ENCODE results near the gene GUCY2C.
"Not testable (repeated sequence)": the region's sequence is repeated elsewhere in the genome, so short reads cannot be mapped to it uniquely, and the experiment has no call there.

The GUCY2C gene

DNA sequence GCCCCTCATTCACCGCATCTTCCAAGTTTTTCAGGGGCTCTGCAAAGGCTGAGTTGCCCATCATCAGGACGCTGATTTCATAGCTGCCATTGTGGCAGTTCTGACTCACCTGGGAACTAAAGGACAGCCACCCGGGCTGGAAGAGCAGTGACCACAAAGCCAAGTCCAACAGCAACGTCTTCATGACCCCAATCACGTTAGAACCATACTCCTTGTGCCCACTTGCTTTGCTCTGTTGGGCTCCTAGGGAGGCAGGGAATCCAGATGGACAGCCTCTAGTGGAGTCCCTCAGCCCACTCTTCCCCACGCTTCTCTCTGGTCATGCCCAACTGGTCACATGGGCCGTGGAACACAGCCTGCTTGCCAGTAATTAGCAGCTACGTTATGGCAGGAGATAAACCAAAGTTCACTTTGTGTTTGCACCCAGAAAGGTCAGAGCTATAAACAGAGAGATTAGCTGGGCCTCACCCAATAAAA, at the start of gene GUCY2C:
Gene GUCY2C (minus strand): TSS at position 335 of the 477 bp plus-strand sequence. CDS start 151 bp downstream, at position 184.
- no peak within 1 kb of the TSS for H3K27ac ChIP-seq (ENCODE audit: low read length)
- H3K9ac ChIP-seq (ENCODE audit: low read depth, low read length): no peak within 1 kb of the TSS
- no peak within 1 kb of the TSS for H3K4me3 ChIP-seq (ENCODE audit: low read depth in 1 of 2, low read length in 2 of 2)
- peaks cover 12% of the 10 kb centered on the region for H3K27me3 ChIP-seq (ENCODE audit: insufficient read depth, low read length, poor library complexity)
- no peaks in the 10 kb centered on the region for H3K36me3 ChIP-seq (ENCODE audit: insufficient read depth, low read length)
- no peak for DNase-seq
- H2AFZ ChIP-seq (ENCODE audit: low read depth, low read length): no peak within 1 kb of the TSS
- no peaks in the 10 kb centered on the region for H3K4me1 ChIP-seq (ENCODE audit: insufficient read depth, low read length)
- TF ChIP-seq, protein P1, sequence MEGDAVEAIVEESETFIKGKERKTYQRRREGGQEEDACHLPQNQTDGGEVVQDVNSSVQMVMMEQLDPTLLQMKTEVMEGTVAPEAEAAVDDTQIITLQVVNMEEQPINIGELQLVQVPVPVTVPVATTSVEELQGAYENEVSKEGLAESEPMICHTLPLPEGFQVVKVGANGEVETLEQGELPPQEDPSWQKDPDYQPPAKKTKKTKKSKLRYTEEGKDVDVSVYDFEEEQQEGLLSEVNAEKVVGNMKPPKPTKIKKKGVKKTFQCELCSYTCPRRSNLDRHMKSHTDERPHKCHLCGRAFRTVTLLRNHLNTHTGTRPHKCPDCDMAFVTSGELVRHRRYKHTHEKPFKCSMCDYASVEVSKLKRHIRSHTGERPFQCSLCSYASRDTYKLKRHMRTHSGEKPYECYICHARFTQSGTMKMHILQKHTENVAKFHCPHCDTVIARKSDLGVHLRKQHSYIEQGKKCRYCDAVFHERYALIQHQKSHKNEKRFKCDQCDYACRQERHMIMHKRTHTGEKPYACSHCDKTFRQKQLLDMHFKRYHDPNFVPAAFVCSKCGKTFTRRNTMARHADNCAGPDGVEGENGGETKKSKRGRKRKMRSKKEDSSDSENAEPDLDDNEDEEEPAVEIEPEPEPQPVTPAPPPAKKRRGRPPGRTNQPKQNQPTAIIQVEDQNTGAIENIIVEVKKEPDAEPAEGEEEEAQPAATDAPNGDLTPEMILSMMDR (IDR thresholded peaks at IDR 0.05; ENCODE audit: borderline replicate concordance, extremely low read depth, low read length, poor library complexity, severe bottlenecking): no peak
- TF ChIP-seq EZH2 (IDR thresholded peaks at IDR 0.05; ENCODE audit: borderline replicate concordance, low read depth, low read length, severe bottlenecking): no peak
- H3K79me2 ChIP-seq (ENCODE audit: insufficient read depth, low read length): no peaks in the 10 kb centered on the region
- H4K20me1 ChIP-seq (ENCODE audit: insufficient read depth, low read length): no peaks in the 10 kb centered on the region
- H3K4me2 ChIP-seq (ENCODE audit: insufficient read depth, low read length): no peak within 1 kb of the TSS
- no peak for ATAC-seq (ENCODE audit: insufficient read depth, low read depth)
- no peaks in the 10 kb centered on the region for H3K9me3 ChIP-seq (ENCODE audit: insufficient read depth, low read length, severe bottlenecking)

DNA sequence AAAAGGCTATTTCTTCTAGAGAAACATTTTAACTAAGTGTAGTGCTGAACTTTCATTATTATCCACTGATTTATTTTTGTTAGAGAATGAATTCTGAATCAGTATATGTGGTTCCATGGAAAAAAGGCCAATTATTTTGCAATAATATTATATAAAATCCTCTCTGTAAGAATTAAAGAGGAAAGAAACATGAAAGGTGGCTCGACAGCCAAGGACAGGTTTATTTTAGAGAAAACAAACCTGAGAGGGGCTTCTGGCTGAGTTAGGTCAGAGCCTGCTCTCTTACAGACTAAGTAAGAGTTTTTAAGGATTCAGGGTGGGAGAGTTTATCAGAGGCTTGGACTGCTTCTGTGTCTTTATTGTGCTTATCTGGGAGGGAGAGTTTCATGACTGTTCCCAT, 46.7 kb upstream of the GUCY2C start:
- Histone ChIP-seq H3K27me3 (ENCODE audit: insufficient read depth, low read length, poor library complexity) (peaks cover 2% of the 10 kb centered on the region), H3K9me3 (ENCODE audit: insufficient read depth, low read length, severe bottlenecking) (no peaks in the 10 kb centered on the region), H2AFZ (ENCODE audit: low read depth, low read length) (no peak overlapping the region), H3K4me1 (ENCODE audit: insufficient read depth, low read length) (no peaks in the 10 kb centered on the region), H4K20me1 (ENCODE audit: insufficient read depth, low read length) (no peaks in the 10 kb centered on the region), H3K36me3 (ENCODE audit: insufficient read depth, low read length) (no peaks in the 10 kb centered on the region), H3K27ac (ENCODE audit: low read length) (no peak overlapping the region), H3K4me3 (ENCODE audit: low read depth in 1 of 2, low read length in 2 of 2) (no peak overlapping the region), H3K79me2 (ENCODE audit: insufficient read depth, low read length) (no peaks in the 10 kb centered on the region), H3K4me2 (ENCODE audit: insufficient read depth, low read length) (no peak overlapping the region), H3K9ac (ENCODE audit: low read depth, low read length) (no peak overlapping the region)
- TF ChIP-seq, protein P1 (IDR thresholded peaks at IDR 0.05; ENCODE audit: borderline replicate concordance, extremely low read depth, low read length, poor library complexity, severe bottlenecking): no peak
- no peak for TF ChIP-seq EZH2 (IDR thresholded peaks at IDR 0.05; ENCODE audit: borderline replicate concordance, low read depth, low read length, severe bottlenecking)
- DNase-seq (no peak), ATAC-seq (ENCODE audit: insufficient read depth, low read depth) (no peak)

DNA sequence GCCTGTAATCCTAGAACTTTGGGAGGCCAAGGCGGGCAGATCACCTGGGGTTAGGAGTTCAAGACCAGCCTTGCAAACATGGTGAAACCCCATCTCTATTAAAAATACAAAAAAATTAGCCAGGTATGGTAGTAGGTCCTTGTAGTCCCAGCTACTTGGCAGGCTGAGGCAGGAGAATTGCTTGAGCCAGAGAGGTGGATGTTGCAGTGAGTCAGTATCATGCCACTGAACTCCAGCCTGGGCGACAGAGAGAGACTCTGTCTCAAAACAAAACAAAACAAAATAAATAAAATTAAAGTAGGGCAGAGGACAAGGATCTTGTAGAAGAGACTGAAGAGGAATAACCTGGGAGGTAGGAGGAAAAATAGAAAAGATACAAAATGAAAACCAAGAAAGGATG, 45.5 kb upstream of the GUCY2C start:
- ATAC-seq (ENCODE audit: insufficient read depth, low read depth): no peak
- Histone ChIP-seq H2AFZ (ENCODE audit: low read depth, low read length) (no peak overlapping the region), H3K9me3 (ENCODE audit: insufficient read depth, low read length, severe bottlenecking) (no peaks in the 10 kb centered on the region), H3K4me2 (ENCODE audit: insufficient read depth, low read length) (no peak overlapping the region), H3K36me3 (ENCODE audit: insufficient read depth, low read length) (no peaks in the 10 kb centered on the region), H3K27ac (ENCODE audit: low read length) (no peak overlapping the region), H4K20me1 (ENCODE audit: insufficient read depth, low read length) (no peaks in the 10 kb centered on the region), H3K9ac (ENCODE audit: low read depth, low read length) (no peak overlapping the region), H3K4me1 (ENCODE audit: insufficient read depth, low read length) (no peaks in the 10 kb centered on the region), H3K27me3 (ENCODE audit: insufficient read depth, low read length, poor library complexity) (peaks cover 2% of the 10 kb centered on the region), H3K4me3 (ENCODE audit: low read depth in 1 of 2, low read length in 2 of 2) (no peak overlapping the region), H3K79me2 (ENCODE audit: insufficient read depth, low read length) (no peaks in the 10 kb centered on the region)
- no peak for DNase-seq
- TF ChIP-seq, protein P1 (IDR thresholded peaks at IDR 0.05; ENCODE audit: borderline replicate concordance, extremely low read depth, low read length, poor library complexity, severe bottlenecking): no peak
- TF ChIP-seq EZH2 (IDR thresholded peaks at IDR 0.05; ENCODE audit: borderline replicate concordance, low read depth, low read length, severe bottlenecking): no peak

DNA sequence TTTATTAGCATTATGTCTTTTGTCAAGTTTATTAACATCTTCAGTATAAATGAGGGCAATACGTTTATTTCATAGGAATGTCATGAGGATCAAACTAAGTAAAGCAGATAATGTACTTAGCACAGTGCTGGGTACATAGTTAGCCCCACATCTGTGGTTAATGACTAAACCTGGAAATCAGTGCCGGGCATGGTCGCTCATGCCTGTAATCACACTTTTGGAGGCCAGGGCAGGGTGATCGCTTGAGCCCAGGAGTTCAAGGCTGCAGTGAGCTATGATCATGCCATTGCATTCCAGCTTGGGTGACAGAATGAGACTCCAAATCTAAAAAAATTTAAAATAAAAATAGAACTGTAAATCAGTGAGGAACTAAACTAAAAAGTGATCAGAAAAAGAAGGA, 44.8 kb upstream of the GUCY2C start:
- no peaks in the 10 kb centered on the region for H3K79me2 ChIP-seq (ENCODE audit: insufficient read depth, low read length)
- no peak for ATAC-seq (ENCODE audit: insufficient read depth, low read depth)
- DNase-seq: no peak
- H4K20me1 ChIP-seq (ENCODE audit: insufficient read depth, low read length): no peaks in the 10 kb centered on the region
- H3K4me2 ChIP-seq (ENCODE audit: insufficient read depth, low read length): no peak overlapping the region
- no peak overlapping the region for H3K4me3 ChIP-seq (ENCODE audit: low read depth in 1 of 2, low read length in 2 of 2)
- H3K27me3 ChIP-seq (ENCODE audit: insufficient read depth, low read length, poor library complexity): peaks cover 2% of the 10 kb centered on the region
- no peaks in the 10 kb centered on the region for H3K9me3 ChIP-seq (ENCODE audit: insufficient read depth, low read length, severe bottlenecking)
- H3K9ac ChIP-seq (ENCODE audit: low read depth, low read length): no peak overlapping the region
- no peak overlapping the region for H2AFZ ChIP-seq (ENCODE audit: low read depth, low read length)
- no peaks in the 10 kb centered on the region for H3K36me3 ChIP-seq (ENCODE audit: insufficient read depth, low read length)
- no peaks in the 10 kb centered on the region for H3K4me1 ChIP-seq (ENCODE audit: insufficient read depth, low read length)
- TF ChIP-seq, protein P1 (IDR thresholded peaks at IDR 0.05; ENCODE audit: borderline replicate concordance, extremely low read depth, low read length, poor library complexity, severe bottlenecking): no peak
- no peak for TF ChIP-seq EZH2 (IDR thresholded peaks at IDR 0.05; ENCODE audit: borderline replicate concordance, low read depth, low read length, severe bottlenecking)
- no peak overlapping the region for H3K27ac ChIP-seq (ENCODE audit: low read length)

DNA sequence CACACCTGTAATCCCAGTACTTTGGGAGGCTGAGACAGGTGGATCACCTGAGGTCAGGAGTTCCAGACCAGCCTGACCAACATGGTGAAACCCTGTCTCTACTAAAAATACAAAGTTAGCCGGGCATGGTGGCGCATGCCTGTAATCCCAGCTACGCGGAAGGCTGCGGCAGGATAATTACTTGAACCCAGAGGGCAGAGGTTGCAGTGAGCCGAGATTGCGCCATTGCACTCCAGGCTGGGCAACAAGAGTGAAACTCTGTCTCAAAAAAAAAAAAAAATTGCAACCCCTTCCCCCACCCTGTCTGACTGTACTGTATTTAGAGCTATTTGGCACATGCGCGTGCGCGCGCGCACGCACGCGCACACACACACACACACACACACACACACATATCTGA, 40.0 kb upstream of the GUCY2C start:
- not testable (repeated sequence) for H3K4me2 ChIP-seq (ENCODE audit: insufficient read depth, low read length); H3K4me1 ChIP-seq (ENCODE audit: insufficient read depth, low read length); H3K27ac ChIP-seq (ENCODE audit: low read length); H3K36me3 ChIP-seq (ENCODE audit: insufficient read depth, low read length); H3K79me2 ChIP-seq (ENCODE audit: insufficient read depth, low read length); H2AFZ ChIP-seq (ENCODE audit: low read depth, low read length); ATAC-seq (ENCODE audit: insufficient read depth, low read depth); H3K9me3 ChIP-seq (ENCODE audit: insufficient read depth, low read length, severe bottlenecking); H3K27me3 ChIP-seq (ENCODE audit: insufficient read depth, low read length, poor library complexity); H3K4me3 ChIP-seq (ENCODE audit: low read depth in 1 of 2, low read length in 2 of 2); H4K20me1 ChIP-seq (ENCODE audit: insufficient read depth, low read length); H3K9ac ChIP-seq (ENCODE audit: low read depth, low read length); DNase-seq
